HepG2 (cell line): Measurements from ENCODE around the gene KRTAP10-6.
A peak's percentile ranks its signal among the peaks of the same experiment; 100 is the strongest.

Source experiments
- EP300 ChIP-seq, 3 experiments: sonication (generic) in 1 of 3; formaldehyde crosslinking in 1 of 3; IDR thresholded peaks; 2 replicates each; pipeline versions ENCODE4 v1.5.1 to v1.6.1; 2011 to 2020; ENCODE audit warnings: low read depth in 2 of 3, low read length in 2 of 3, borderline replicate concordance in 1 of 3, improper control_type of control experiment in 1 of 3, mild to moderate bottlenecking in 1 of 3, missing genetic modification reagents in 1 of 3, moderate library complexity in 1 of 3
- GABPB1 ChIP-seq: IDR thresholded peaks from 2 replicates; pipeline ENCODE4 v1.6.1; 2016; ENCODE audit warnings: mild to moderate bottlenecking, missing genetic modification reagents, moderate library complexity, missing compliant biosample characterization
- POLR2AphosphoS5 ChIP-seq: IDR thresholded peaks from 2 replicates; pipeline ENCODE4 v1.6.1; 2012; ENCODE audit warnings: low read depth, low read length
- RAD21 ChIP-seq: fragments of 450-650 bp; formaldehyde crosslinking; IDR thresholded peaks from 2 replicates; pipeline ENCODE4 v1.5.0; 2020; ENCODE audit warnings: mild to moderate bottlenecking
- RAD51 ChIP-seq: fragments of 450-650 bp; IDR thresholded peaks from 2 replicates; pipeline ENCODE4 v1.6.1; 2016; ENCODE audit warnings: borderline replicate concordance
- RFX5 ChIP-seq: IDR thresholded peaks from 2 replicates; pipeline ENCODE4 v1.6.1; 2011; ENCODE audit warnings: low read depth, low read length, improper control_type of control experiment
- ZNF121 ChIP-seq: sonication (generic); formaldehyde crosslinking; IDR thresholded peaks from 2 replicates; pipeline ENCODE4 v1.5.0; 2020; ENCODE audit warnings: mild to moderate bottlenecking, missing genetic modification reagents
- ZNF138 ChIP-seq: sonication (generic); formaldehyde crosslinking; IDR thresholded peaks from 2 replicates; pipeline ENCODE4 v1.5.0; 2020; ENCODE audit warnings: mild to moderate bottlenecking, low read depth, missing genetic modification reagents
- ZNF616 ChIP-seq: sonication (generic); formaldehyde crosslinking; IDR thresholded peaks from 2 replicates; pipeline ENCODE4 v1.5.0; 2020; ENCODE audit warnings: low read depth, mild to moderate bottlenecking, missing genetic modification reagents
- ZNF629 ChIP-seq: sonication (generic); formaldehyde crosslinking; conservative IDR thresholded peaks from 2 replicates; pipeline ENCODE4 v1.5.0; 2020; ENCODE audit warnings: missing genetic modification reagents
- TF ChIP-seq, protein P1 (sequence below): sonication (generic); formaldehyde crosslinking; IDR thresholded peaks from 2 replicates; pipeline ENCODE4 v1.8.1; 2023; ENCODE audit warnings: missing genetic modification reagents, inconsistent platforms, borderline replicate concordance
- TF ChIP-seq, protein P2 (sequence below): sonication (generic); formaldehyde crosslinking; IDR thresholded peaks from 2 replicates; pipeline ENCODE4 v1.5.0; 2020; ENCODE audit warnings: mild to moderate bottlenecking, missing genetic modification reagents
- TF ChIP-seq, protein P3 (sequence below): sonication (generic); formaldehyde crosslinking; IDR thresholded peaks from 2 replicates; pipeline ENCODE4 v1.5.0; 2020; ENCODE audit warnings: mild to moderate bottlenecking, missing genetic modification reagents, moderate library complexity

DNA sequence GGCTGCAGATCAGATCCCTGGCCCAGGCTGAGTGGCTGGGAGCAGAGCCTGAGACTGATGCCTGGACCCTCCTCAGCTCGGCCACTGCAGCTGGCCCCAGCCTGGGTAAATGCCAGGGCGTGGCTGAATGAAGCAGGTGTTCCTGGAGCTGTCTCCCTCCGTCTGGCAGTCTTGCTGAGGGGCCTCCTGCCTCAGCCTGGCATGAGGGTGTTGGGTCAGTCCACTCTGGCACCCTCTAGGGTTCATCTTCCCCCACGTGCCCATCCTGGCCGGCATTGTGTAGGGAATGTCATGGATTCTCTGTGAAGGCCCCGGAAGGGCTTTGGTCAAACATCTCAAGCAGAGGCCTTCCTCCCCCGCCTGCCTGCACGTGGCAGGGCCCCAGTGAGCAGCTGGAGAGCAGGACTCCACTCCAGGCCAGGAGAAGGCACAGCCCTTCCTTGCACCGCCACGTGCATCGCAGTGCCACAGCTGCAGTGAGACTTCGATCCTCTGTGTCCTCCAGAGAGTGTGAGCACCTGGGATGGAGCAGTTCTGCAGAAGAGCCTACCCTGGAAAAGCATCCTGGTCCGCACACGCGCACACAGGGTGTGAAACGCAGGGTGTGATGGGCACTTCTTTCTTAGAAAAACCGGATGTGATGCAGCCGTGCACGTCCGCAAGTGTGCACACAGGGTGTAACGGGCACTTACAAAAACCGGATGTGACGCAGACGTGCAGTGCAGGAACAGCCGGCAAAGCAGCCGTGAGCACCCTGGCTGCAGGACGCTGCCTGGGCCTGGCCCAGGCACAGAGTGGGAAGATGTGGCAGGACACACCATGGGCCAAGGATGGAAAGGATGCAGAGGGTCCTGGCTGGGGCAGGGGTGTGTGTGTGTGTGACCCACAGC, 23.4 kb downstream of the KRTAP10-6 start:
- TF ChIP-seq, protein P1, sequence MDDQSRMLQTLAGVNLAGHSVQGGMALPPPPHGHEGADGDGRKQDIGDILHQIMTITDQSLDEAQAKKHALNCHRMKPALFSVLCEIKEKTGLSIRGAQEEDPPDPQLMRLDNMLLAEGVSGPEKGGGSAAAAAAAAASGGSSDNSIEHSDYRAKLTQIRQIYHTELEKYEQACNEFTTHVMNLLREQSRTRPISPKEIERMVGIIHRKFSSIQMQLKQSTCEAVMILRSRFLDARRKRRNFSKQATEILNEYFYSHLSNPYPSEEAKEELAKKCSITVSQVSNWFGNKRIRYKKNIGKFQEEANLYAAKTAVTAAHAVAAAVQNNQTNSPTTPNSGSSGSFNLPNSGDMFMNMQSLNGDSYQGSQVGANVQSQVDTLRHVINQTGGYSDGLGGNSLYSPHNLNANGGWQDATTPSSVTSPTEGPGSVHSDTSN (CRISPR knock-in tag): no peak
- TF ChIP-seq GABPB1 (CRISPR knock-in tag) (peak; percentile 36; the same call in 1 of the 2 replicates), ZNF121 (CRISPR knock-in tag) (no peak), RFX5 (no peak), EP300 (IDR thresholded peaks at IDR 0.05; ENCODE audit: low read depth in 2 of 2, low read length in 2 of 2) (no peak), EP300 (CRISPR knock-in tag; IDR thresholded peaks at IDR 0.05; ENCODE audit: borderline replicate concordance) (no peak), RAD51 (no peak), RAD21 (CRISPR knock-in tag) (no peak), ZNF138 (CRISPR knock-in tag) (no peak), ZNF629 (CRISPR knock-in tag) (no peak), ZNF616 (CRISPR knock-in tag) (no peak), POLR2AphosphoS5 (no peak)
- TF ChIP-seq, protein P2, sequence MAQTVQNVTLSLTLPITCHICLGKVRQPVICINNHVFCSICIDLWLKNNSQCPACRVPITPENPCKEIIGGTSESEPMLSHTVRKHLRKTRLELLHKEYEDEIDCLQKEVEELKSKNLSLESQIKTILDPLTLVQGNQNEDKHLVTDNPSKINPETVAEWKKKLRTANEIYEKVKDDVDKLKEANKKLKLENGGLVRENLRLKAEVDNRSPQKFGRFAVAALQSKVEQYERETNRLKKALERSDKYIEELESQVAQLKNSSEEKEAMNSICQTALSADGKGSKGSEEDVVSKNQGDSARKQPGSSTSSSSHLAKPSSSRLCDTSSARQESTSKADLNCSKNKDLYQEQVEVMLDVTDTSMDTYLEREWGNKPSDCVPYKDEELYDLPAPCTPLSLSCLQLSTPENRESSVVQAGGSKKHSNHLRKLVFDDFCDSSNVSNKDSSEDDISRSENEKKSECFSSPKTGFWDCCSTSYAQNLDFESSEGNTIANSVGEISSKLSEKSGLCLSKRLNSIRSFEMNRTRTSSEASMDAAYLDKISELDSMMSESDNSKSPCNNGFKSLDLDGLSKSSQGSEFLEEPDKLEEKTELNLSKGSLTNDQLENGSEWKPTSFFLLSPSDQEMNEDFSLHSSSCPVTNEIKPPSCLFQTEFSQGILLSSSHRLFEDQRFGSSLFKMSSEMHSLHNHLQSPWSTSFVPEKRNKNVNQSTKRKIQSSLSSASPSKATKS: no peak
- TF ChIP-seq, protein P3, sequence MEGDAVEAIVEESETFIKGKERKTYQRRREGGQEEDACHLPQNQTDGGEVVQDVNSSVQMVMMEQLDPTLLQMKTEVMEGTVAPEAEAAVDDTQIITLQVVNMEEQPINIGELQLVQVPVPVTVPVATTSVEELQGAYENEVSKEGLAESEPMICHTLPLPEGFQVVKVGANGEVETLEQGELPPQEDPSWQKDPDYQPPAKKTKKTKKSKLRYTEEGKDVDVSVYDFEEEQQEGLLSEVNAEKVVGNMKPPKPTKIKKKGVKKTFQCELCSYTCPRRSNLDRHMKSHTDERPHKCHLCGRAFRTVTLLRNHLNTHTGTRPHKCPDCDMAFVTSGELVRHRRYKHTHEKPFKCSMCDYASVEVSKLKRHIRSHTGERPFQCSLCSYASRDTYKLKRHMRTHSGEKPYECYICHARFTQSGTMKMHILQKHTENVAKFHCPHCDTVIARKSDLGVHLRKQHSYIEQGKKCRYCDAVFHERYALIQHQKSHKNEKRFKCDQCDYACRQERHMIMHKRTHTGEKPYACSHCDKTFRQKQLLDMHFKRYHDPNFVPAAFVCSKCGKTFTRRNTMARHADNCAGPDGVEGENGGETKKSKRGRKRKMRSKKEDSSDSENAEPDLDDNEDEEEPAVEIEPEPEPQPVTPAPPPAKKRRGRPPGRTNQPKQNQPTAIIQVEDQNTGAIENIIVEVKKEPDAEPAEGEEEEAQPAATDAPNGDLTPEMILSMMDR: no peak
